Memory B cell (primary cell): Measurements from ENCODE around the gene CC2D2A.

ENCODE experiments used
- ATAC-seq: fragments of 150-1000 bp; cut with Tn5 transposase; 2 replicates; pipeline ENCODE4 v1.10.0; 2021; ENCODE audit warnings: low read depth, mild to moderate bottlenecking, moderate library complexity
- DNase-seq, 2 donors: peaks; one replicate each; pipeline ENCODE4 v3.0.0; 2022; ENCODE audit warnings: low spot score in 2 of 2
- H3K27ac Mint-ChIP-seq: one replicate; pipeline ENCODE4 v1.8.0; 2022; ENCODE audit warnings: mild to moderate bottlenecking, moderate library complexity, mixed read lengths
- H3K27me3 Mint-ChIP-seq: one replicate; pipeline ENCODE4 v1.8.0; 2022; ENCODE audit warnings: mixed read lengths
- H3K36me3 Mint-ChIP-seq: one replicate; pipeline ENCODE4 v1.8.0; 2022; ENCODE audit warnings: mild to moderate bottlenecking, mixed read lengths
- H3K4me1 Mint-ChIP-seq: one replicate; pipeline ENCODE4 v1.8.0; 2022; ENCODE audit warnings: mixed read lengths
- H3K4me3 Mint-ChIP-seq: one replicate; pipeline ENCODE4 v1.8.0; 2022; ENCODE audit warnings: mild to moderate bottlenecking, moderate library complexity, mixed read lengths
- H3K9me3 Mint-ChIP-seq: one replicate; pipeline ENCODE4 v1.8.0; 2022; ENCODE audit warnings: mixed read lengths

Gene CC2D2A

GRCh38 chr4:15568821-15569220, 99.1 kb downstream of the CC2D2A start:
- H3K4me3 Mint-ChIP-seq = no peak overlapping the region
- no peak for ATAC-seq
- peaks cover 28% of the 10 kb centered on the region for H3K36me3 Mint-ChIP-seq
- H3K9me3 Mint-ChIP-seq = no peaks in the 10 kb centered on the region
- no peak overlapping the region for H3K27ac Mint-ChIP-seq
- DNase-seq = no peak
- no peaks in the 10 kb centered on the region for H3K27me3 Mint-ChIP-seq
- no peaks in the 10 kb centered on the region for H3K4me1 Mint-ChIP-seq

- DNase-seq (no peak), ATAC-seq (no peak)
- Mint-ChIP-seq H3K27ac (no peak overlapping the region), H3K4me1 (no peaks in the 10 kb centered on the region), H3K4me3 (no peak overlapping the region), H3K36me3 (peaks cover 28% of the 10 kb centered on the region), H3K27me3 (no peaks in the 10 kb centered on the region), H3K9me3 (no peaks in the 10 kb centered on the region)
These were observed 100.1 kb downstream of the CC2D2A start for GRCh38 chr4:15569746-15570145.

GRCh38 chr4:15575966-15576365, 106.3 kb downstream of the CC2D2A start:
- Mint-ChIP-seq H3K9me3 (no peaks in the 10 kb centered on the region), H3K36me3 (peaks cover 7% of the 10 kb centered on the region), H3K27ac (no peak overlapping the region), H3K27me3 (no peaks in the 10 kb centered on the region), H3K4me1 (no peaks in the 10 kb centered on the region), H3K4me3 (no peak overlapping the region)
- ATAC-seq (no peak), DNase-seq (no peak)

- H3K27me3 Mint-ChIP-seq = no peaks in the 10 kb centered on the region
- no peak for DNase-seq
- no peak overlapping the region for H3K4me3 Mint-ChIP-seq
- ATAC-seq = no peak
- H3K36me3 Mint-ChIP-seq = peaks cover 9% of the 10 kb centered on the region
- H3K9me3 Mint-ChIP-seq = no peaks in the 10 kb centered on the region
- no peaks in the 10 kb centered on the region for H3K4me1 Mint-ChIP-seq
- H3K27ac Mint-ChIP-seq = no peak overlapping the region
These were observed 107.8 kb downstream of the CC2D2A start for GRCh38 chr4:15577508-15577907.

GRCh38 chr4:15584785-15585184, 115.1 kb downstream of the CC2D2A start:
- Mint-ChIP-seq H3K36me3 (peaks cover 4% of the 10 kb centered on the region), H3K27me3 (no peaks in the 10 kb centered on the region), H3K9me3 (no peaks in the 10 kb centered on the region), H3K27ac (no peak overlapping the region), H3K4me3 (no peak overlapping the region), H3K4me1 (peaks cover 15% of the 10 kb centered on the region)
- DNase-seq (no peak), ATAC-seq (peak; percentile 70)

GRCh38 chr4:15585331-15585730, 115.6 kb downstream of the CC2D2A start:
- no peak for ATAC-seq
- Mint-ChIP-seq H3K9me3 (no peaks in the 10 kb centered on the region), H3K27ac (no peak overlapping the region), H3K27me3 (no peaks in the 10 kb centered on the region), H3K4me1 (peaks cover 15% of the 10 kb centered on the region), H3K36me3 (peaks cover 4% of the 10 kb centered on the region), H3K4me3 (no peak overlapping the region)
- DNase-seq = no peak

GRCh38 chr4:15586066-15586465, 116.4 kb downstream of the CC2D2A start:
- Mint-ChIP-seq H3K27me3 (no peaks in the 10 kb centered on the region), H3K27ac (no peak overlapping the region), H3K4me3 (no peak overlapping the region), H3K36me3 (peaks cover 4% of the 10 kb centered on the region), H3K4me1 (peaks cover 15% of the 10 kb centered on the region), H3K9me3 (no peaks in the 10 kb centered on the region)
- ATAC-seq = no peak
- no peak for DNase-seq

GRCh38 chr4:15587649-15588048, 118.0 kb downstream of the CC2D2A start:
- ATAC-seq (no peak), DNase-seq (no peak)
- no peak overlapping the region for H3K27ac Mint-ChIP-seq
- no peaks in the 10 kb centered on the region for H3K9me3 Mint-ChIP-seq
- H3K4me1 Mint-ChIP-seq = peaks cover 15% of the 10 kb centered on the region
- no peaks in the 10 kb centered on the region for H3K27me3 Mint-ChIP-seq
- H3K36me3 Mint-ChIP-seq = peaks cover 2% of the 10 kb centered on the region
- no peak overlapping the region for H3K4me3 Mint-ChIP-seq

- H3K36me3 Mint-ChIP-seq = no peaks in the 10 kb centered on the region
- no peaks in the 10 kb centered on the region for H3K9me3 Mint-ChIP-seq
- H3K4me1 Mint-ChIP-seq = peaks cover 2% of the 10 kb centered on the region
- H3K27ac Mint-ChIP-seq = no peak overlapping the region
- ATAC-seq (no peak), DNase-seq (no peak)
- H3K4me3 Mint-ChIP-seq = no peak overlapping the region
- H3K27me3 Mint-ChIP-seq = no peaks in the 10 kb centered on the region
These were observed 123.1 kb downstream of the CC2D2A start for GRCh38 chr4:15592799-15593198.

GRCh38 chr4:15598644-15599043, 129.0 kb downstream of the CC2D2A start:
- Mint-ChIP-seq H3K4me3 (no peak overlapping the region), H3K27ac (no peak overlapping the region), H3K4me1 (no peaks in the 10 kb centered on the region), H3K36me3 (peaks cover 21% of the 10 kb centered on the region), H3K9me3 (no peaks in the 10 kb centered on the region), H3K27me3 (no peaks in the 10 kb centered on the region)
- ATAC-seq (no peak), DNase-seq (no peak)

- Mint-ChIP-seq H3K27ac (no peak overlapping the region), H3K4me1 (no peaks in the 10 kb centered on the region), H3K9me3 (no peaks in the 10 kb centered on the region), H3K27me3 (no peaks in the 10 kb centered on the region), H3K36me3 (peaks cover 30% of the 10 kb centered on the region), H3K4me3 (no peak overlapping the region)
- no peak for ATAC-seq
- no peak for DNase-seq
These were observed 130.5 kb downstream of the CC2D2A start for GRCh38 chr4:15600176-15600575.

GRCh38 chr4:15601862-15602261, 132.2 kb downstream of the CC2D2A start:
- no peaks in the 10 kb centered on the region for H3K27me3 Mint-ChIP-seq

GRCh38 chr4:15605537-15605936, 135.9 kb downstream of the CC2D2A start:
- DNase-seq (no peak), ATAC-seq (no peak)
- Mint-ChIP-seq H3K27me3 (no peaks in the 10 kb centered on the region), H3K27ac (no peak overlapping the region), H3K4me1 (no peaks in the 10 kb centered on the region), H3K9me3 (no peaks in the 10 kb centered on the region), H3K36me3 (peaks cover 38% of the 10 kb centered on the region), H3K4me3 (no peak overlapping the region)

More at GRCh38 chr4:15601862-15602261, 132.2 kb downstream of the CC2D2A start:
- ATAC-seq (no peak), DNase-seq (no peak)
- Mint-ChIP-seq H3K36me3 (peaks cover 36% of the 10 kb centered on the region), H3K9me3 (no peaks in the 10 kb centered on the region), H3K4me1 (no peaks in the 10 kb centered on the region), H3K4me3 (no peak overlapping the region), H3K27ac (no peak overlapping the region)

- DNase-seq (no peak), ATAC-seq (no peak)
- no peak overlapping the region for H3K4me3 Mint-ChIP-seq
- peaks cover 2% of the 10 kb centered on the region for H3K9me3 Mint-ChIP-seq
- H3K27ac Mint-ChIP-seq = no peak overlapping the region
- H3K4me1 Mint-ChIP-seq = peaks cover 8% of the 10 kb centered on the region
- no peaks in the 10 kb centered on the region for H3K27me3 Mint-ChIP-seq
- H3K36me3 Mint-ChIP-seq = peaks cover 29% of the 10 kb centered on the region
These were observed 141.2 kb downstream of the CC2D2A start for GRCh38 chr4:15610855-15611254.

- Mint-ChIP-seq H3K36me3 (peaks cover 33% of the 10 kb centered on the region), H3K4me3 (no peak overlapping the region), H3K27ac (no peak overlapping the region), H3K9me3 (peaks cover 2% of the 10 kb centered on the region), H3K4me1 (peaks cover 13% of the 10 kb centered on the region), H3K27me3 (no peaks in the 10 kb centered on the region)
- DNase-seq = no peak
- ATAC-seq = no peak
These were observed 142.5 kb downstream of the CC2D2A start for GRCh38 chr4:15612136-15612535.
